ENCODE results near the gene OTC.

The OTC gene

DNA sequence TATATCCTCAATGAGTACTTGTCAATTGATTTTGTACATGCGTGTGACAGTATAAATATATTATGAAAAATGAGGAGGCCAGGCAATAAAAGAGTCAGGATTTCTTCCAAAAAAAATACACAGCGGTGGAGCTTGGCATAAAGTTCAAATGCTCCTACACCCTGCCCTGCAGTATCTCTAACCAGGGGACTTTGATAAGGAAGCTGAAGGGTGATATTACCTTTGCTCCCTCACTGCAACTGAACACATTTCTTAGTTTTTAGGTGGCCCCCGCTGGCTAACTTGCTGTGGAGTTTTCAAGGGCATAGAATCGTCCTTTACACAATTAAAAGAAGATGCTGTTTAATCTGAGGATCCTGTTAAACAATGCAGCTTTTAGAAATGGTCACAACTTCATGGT, at the start of gene OTC:
Gene OTC, plus strand, starts transcription at position 243 of the 400 bp plus-strand sequence. Its CDS starts 93 bp downstream, at position 336.
- Histone ChIP-seq H3K27me3 (ENCODE audit: control insufficient read depth, insufficient read depth, low read length) (no peaks in the 10 kb centered on the region), H3K36me3 (ENCODE audit: control insufficient read depth, insufficient read depth, low read length) (no peaks in the 10 kb centered on the region), H3K4me3 (ENCODE audit: low read length) (no peak within 1 kb of the TSS), H3K4me1 (ENCODE audit: control insufficient read depth, insufficient read depth, low read length) (no peaks in the 10 kb centered on the region), H3K27ac (ENCODE audit: low read length) (no peak within 1 kb of the TSS), H3K9me3 (ENCODE audit: control insufficient read depth, insufficient read depth, low read length) (no peaks in the 10 kb centered on the region)
- DNase-seq (ENCODE audit: low read depth, low spot score) = no peak
- WGBS (ENCODE audit: insufficient coverage, insufficient read length) = no CpG with 5 or more reads among the region's 4 CpGs

DNA sequence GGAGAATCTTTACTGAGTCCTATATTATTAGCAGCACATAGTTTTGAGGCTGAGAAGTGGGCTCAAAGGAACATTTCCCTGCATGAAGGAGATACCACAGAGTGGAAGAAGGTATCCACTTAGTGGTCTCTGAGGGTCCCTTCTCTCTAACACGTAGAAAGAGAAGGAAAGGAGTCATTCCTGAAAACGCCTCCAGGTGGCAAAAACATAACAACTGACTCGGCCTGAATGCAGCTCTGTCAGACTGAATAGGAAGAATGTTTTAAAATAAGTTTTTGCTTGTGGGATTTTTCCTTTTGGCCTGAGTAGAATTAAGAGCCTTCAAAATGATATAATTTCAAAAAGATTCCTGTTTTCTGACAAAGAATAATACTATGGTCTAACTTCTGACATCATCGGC, 48.4 kb upstream of the OTC start:
- WGBS (ENCODE audit: insufficient coverage, insufficient read length) = no CpG with 5 or more reads among the region's 4 CpGs

DNA sequence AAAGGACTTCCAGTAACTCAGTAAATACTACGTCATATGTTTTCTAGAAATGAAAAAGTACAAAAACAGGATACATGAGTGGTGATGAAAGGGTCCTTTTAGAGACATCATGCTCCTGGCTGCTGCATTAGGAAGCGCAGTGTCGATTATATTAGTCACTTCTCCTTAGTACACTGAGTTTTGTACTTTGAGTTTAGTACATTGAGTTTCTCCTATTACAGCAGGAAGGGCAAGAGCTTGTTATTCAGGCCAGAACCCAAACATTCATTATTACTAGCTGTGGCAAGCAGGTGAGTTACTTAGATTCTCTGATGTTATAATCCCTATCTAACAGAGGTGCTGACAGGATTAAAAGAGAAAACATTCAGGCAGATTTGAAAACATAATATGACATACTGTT, 46.4 kb upstream of the OTC start:
- H3K36me3 ChIP-seq (ENCODE audit: control insufficient read depth, insufficient read depth, low read length) = no peaks in the 10 kb centered on the region
- no peaks in the 10 kb centered on the region for H3K9me3 ChIP-seq (ENCODE audit: control insufficient read depth, insufficient read depth, low read length)
- H3K4me3 ChIP-seq (ENCODE audit: low read length) = no peak overlapping the region
- H3K27ac ChIP-seq (ENCODE audit: low read length) = no peak overlapping the region
- H3K4me1 ChIP-seq (ENCODE audit: control insufficient read depth, insufficient read depth, low read length) = no peaks in the 10 kb centered on the region
- DNase-seq (ENCODE audit: low read depth, low spot score) = no peak
- no peaks in the 10 kb centered on the region for H3K27me3 ChIP-seq (ENCODE audit: control insufficient read depth, insufficient read depth, low read length)
- no CpG with 5 or more reads among the region's 3 CpGs for WGBS (ENCODE audit: insufficient coverage, insufficient read length)

More for the DNA sequence above, 48.4 kb upstream of the OTC start:
- Histone ChIP-seq H3K4me3 (ENCODE audit: low read length) (no peak overlapping the region), H3K27me3 (ENCODE audit: control insufficient read depth, insufficient read depth, low read length) (no peaks in the 10 kb centered on the region), H3K4me1 (ENCODE audit: control insufficient read depth, insufficient read depth, low read length) (no peaks in the 10 kb centered on the region), H3K36me3 (ENCODE audit: control insufficient read depth, insufficient read depth, low read length) (no peaks in the 10 kb centered on the region), H3K9me3 (ENCODE audit: control insufficient read depth, insufficient read depth, low read length) (no peaks in the 10 kb centered on the region), H3K27ac (ENCODE audit: low read length) (no peak overlapping the region)
- DNase-seq (ENCODE audit: low read depth, low spot score) = no peak

DNA sequence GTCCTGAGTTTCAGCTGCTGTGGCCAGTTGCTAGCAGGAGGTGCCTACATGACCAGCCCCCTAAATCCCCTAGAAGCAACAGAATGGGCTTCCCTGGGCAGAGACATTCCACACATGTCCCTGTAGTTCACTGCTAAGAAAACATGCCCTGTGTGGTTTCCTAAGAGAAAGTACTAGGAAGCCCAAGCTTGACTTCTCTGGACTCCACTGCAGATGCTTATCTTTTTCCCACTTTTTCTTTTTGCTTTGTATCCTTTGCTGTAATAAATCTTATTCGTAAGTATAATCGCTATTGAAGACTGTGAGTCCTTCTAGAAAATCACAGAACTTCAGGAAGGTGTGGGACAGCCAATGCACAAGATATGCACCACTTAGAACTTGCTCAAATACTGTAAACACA, 40.7 kb upstream of the OTC start:
- no peak overlapping the region for H3K27ac ChIP-seq (ENCODE audit: low read length)
- H3K36me3 ChIP-seq (ENCODE audit: control insufficient read depth, insufficient read depth, low read length) = no peaks in the 10 kb centered on the region
- H3K4me1 ChIP-seq (ENCODE audit: control insufficient read depth, insufficient read depth, low read length) = no peaks in the 10 kb centered on the region
- no peak overlapping the region for H3K4me3 ChIP-seq (ENCODE audit: low read length)
- WGBS (ENCODE audit: insufficient coverage, insufficient read length) = no CpG with 5 or more reads among the region's 2 CpGs
- no peak for DNase-seq (ENCODE audit: low read depth, low spot score)
- no peaks in the 10 kb centered on the region for H3K9me3 ChIP-seq (ENCODE audit: control insufficient read depth, insufficient read depth, low read length)
- H3K27me3 ChIP-seq (ENCODE audit: control insufficient read depth, insufficient read depth, low read length) = no peaks in the 10 kb centered on the region

DNA sequence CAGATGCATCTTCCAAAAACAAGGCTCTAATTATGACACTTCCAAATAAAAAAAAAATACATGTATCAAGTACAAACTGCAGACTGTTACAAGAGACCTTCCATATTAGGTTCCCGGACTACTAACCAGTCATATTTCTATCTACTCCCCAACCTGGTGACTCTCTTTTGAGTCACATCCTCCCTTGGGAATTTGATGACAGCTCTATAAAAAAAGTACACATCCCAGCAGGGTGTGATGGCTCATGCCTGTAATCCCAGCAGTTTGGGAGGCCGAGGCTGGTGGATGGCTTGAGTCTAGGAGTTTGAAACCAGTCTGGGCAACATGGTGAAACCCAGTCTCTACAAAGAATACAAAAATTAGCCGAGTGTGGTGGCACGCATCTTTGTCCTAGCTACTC, 40.0 kb upstream of the OTC start:
- no peak for DNase-seq (ENCODE audit: low read depth, low spot score)
- Histone ChIP-seq H3K4me1 (ENCODE audit: control insufficient read depth, insufficient read depth, low read length) (no peaks in the 10 kb centered on the region), H3K36me3 (ENCODE audit: control insufficient read depth, insufficient read depth, low read length) (no peaks in the 10 kb centered on the region), H3K9me3 (ENCODE audit: control insufficient read depth, insufficient read depth, low read length) (no peaks in the 10 kb centered on the region), H3K27ac (ENCODE audit: low read length) (no peak overlapping the region), H3K4me3 (ENCODE audit: low read length) (no peak overlapping the region), H3K27me3 (ENCODE audit: control insufficient read depth, insufficient read depth, low read length) (no peaks in the 10 kb centered on the region)
- no CpG with 5 or more reads among the region's 4 CpGs for WGBS (ENCODE audit: insufficient coverage, insufficient read length)

DNA sequence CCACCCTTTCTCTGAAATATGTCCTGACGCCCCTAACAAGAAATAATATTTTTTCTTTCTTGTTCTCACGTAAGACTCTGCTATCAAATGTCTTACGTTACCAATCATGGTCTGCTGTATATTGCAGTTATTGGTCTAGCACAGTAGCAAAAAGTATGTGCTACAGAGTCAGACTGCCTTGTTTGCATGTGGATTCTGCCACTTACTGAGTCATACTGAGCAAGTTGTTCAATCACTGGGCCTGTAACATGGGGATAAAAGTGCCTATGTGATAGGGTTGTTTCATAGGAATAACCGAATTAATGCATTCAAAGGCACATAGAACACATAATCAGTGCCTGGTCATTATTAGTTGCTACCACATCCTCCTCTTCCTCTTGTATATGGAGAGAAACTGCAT, 39.2 kb upstream of the OTC start:
- Histone ChIP-seq H3K36me3 (ENCODE audit: control insufficient read depth, insufficient read depth, low read length) (no peaks in the 10 kb centered on the region), H3K9me3 (ENCODE audit: control insufficient read depth, insufficient read depth, low read length) (no peaks in the 10 kb centered on the region), H3K4me1 (ENCODE audit: control insufficient read depth, insufficient read depth, low read length) (no peaks in the 10 kb centered on the region), H3K27me3 (ENCODE audit: control insufficient read depth, insufficient read depth, low read length) (no peaks in the 10 kb centered on the region), H3K4me3 (ENCODE audit: low read length) (no peak overlapping the region), H3K27ac (ENCODE audit: low read length) (no peak overlapping the region)
- WGBS (ENCODE audit: insufficient coverage, insufficient read length) = no CpG with 5 or more reads among the region's 4 CpGs
- DNase-seq (ENCODE audit: low read depth, low spot score) = no peak

DNA sequence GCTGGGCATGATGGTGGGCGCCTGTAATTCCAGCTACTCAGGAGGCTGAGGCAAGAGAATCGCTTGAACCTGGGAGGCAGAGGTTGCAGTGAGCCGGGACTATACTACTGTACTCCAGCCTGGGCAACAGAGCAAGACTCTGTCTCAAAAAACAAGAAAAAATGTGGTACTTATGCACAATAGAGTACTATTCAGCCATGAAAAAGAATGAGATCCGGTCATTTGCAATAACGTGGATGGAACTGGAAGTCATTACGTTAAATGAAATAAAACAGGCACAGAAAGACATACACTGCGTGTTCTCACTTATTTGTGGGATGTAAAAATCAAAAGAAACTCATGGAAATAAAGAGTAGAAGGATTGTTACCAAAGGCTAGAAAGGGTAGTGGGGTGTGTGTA, 37.2 kb upstream of the OTC start:
- no peaks in the 10 kb centered on the region for H3K4me1 ChIP-seq (ENCODE audit: control insufficient read depth, insufficient read depth, low read length)
- DNase-seq (ENCODE audit: low read depth, low spot score) = no peak
- no peaks in the 10 kb centered on the region for H3K9me3 ChIP-seq (ENCODE audit: control insufficient read depth, insufficient read depth, low read length)
- no CpG with 5 or more reads among the region's 7 CpGs for WGBS (ENCODE audit: insufficient coverage, insufficient read length)
- H3K4me3 ChIP-seq (ENCODE audit: low read length) = no peak overlapping the region
- no peaks in the 10 kb centered on the region for H3K27me3 ChIP-seq (ENCODE audit: control insufficient read depth, insufficient read depth, low read length)
- H3K27ac ChIP-seq (ENCODE audit: low read length) = no peak overlapping the region
- no peaks in the 10 kb centered on the region for H3K36me3 ChIP-seq (ENCODE audit: control insufficient read depth, insufficient read depth, low read length)

DNA sequence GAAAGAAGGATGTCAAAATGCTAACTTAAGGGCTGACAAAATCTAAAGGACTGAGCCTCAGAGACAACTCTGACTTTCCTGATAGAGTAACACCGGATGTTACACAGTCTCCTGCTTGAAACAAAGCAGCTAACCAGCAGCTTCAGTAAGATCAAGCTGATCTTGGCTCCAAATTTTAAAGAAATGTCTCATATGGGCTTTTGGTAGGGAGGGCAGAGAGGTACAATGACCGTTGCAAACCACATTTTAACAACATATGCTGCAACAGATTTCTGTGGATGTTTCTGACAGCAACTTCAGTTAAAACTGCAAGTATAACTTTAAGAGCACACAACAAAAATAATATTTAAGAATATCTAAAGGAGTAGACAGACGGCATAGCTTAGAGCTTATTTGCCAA, 34.2 kb upstream of the OTC start:
- H3K4me1 ChIP-seq (ENCODE audit: control insufficient read depth, insufficient read depth, low read length) = no peaks in the 10 kb centered on the region
- H3K27me3 ChIP-seq (ENCODE audit: control insufficient read depth, insufficient read depth, low read length) = no peaks in the 10 kb centered on the region
- no peak overlapping the region for H3K27ac ChIP-seq (ENCODE audit: low read length)
- H3K4me3 ChIP-seq (ENCODE audit: low read length) = no peak overlapping the region
- no peaks in the 10 kb centered on the region for H3K9me3 ChIP-seq (ENCODE audit: control insufficient read depth, insufficient read depth, low read length)
- no peaks in the 10 kb centered on the region for H3K36me3 ChIP-seq (ENCODE audit: control insufficient read depth, insufficient read depth, low read length)
- no CpG with 5 or more reads among the region's 3 CpGs for WGBS (ENCODE audit: insufficient coverage, insufficient read length)
- no peak for DNase-seq (ENCODE audit: low read depth, low spot score)

DNA sequence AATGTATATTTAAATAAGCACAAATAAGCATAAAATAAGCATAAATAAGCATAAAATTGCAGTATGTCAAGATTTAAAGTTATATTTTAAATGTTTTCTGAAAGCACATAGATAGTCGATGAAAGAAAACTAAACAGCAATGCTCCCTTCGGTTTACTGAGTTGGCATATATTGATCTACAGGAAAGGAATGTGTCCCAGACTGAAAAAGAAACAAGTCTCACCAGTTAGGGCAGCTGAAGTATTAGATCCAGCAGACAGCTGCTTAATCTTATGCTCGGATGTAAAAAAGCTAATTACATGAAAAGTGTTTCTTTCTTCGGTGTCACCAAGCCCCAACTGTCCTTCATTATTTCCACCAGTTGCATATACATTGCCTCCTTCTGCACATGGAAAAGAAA, 33.8 kb upstream of the OTC start:
- Histone ChIP-seq H3K36me3 (ENCODE audit: control insufficient read depth, insufficient read depth, low read length) (no peaks in the 10 kb centered on the region), H3K27ac (ENCODE audit: low read length) (no peak overlapping the region), H3K4me3 (ENCODE audit: low read length) (no peak overlapping the region)

DNA sequence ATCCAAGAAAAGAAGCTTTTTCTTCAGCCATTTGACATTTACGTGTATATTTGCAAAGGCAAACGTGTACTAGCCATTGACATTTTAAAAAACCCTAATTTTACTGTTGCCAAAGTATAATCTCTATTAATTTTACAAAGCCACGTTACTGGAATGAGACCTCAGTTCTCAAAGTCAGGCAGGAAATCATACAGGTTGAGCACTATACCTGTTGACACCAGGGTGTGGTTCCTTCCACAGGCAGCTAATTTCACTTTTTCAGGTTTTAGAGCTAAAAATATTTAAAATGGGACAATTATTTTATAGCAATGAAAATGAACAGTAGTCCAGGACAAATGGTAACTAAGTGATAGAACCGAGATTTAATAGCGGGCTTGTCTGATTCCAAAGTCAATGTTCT, 31.6 kb upstream of the OTC start:
- Histone ChIP-seq H3K27ac (ENCODE audit: low read length) (no peak overlapping the region), H3K27me3 (ENCODE audit: control insufficient read depth, insufficient read depth, low read length) (no peaks in the 10 kb centered on the region)
- no CpG with 5 or more reads among the region's 5 CpGs for WGBS (ENCODE audit: insufficient coverage, insufficient read length)

More for the DNA sequence above, 33.8 kb upstream of the OTC start:
- Histone ChIP-seq H3K27me3 (ENCODE audit: control insufficient read depth, insufficient read depth, low read length) (no peaks in the 10 kb centered on the region), H3K9me3 (ENCODE audit: control insufficient read depth, insufficient read depth, low read length) (no peaks in the 10 kb centered on the region), H3K4me1 (ENCODE audit: control insufficient read depth, insufficient read depth, low read length) (no peaks in the 10 kb centered on the region)
- no peak for DNase-seq (ENCODE audit: low read depth, low spot score)
- WGBS (ENCODE audit: insufficient coverage, insufficient read length) = no CpG with 5 or more reads among the region's 4 CpGs

DNA sequence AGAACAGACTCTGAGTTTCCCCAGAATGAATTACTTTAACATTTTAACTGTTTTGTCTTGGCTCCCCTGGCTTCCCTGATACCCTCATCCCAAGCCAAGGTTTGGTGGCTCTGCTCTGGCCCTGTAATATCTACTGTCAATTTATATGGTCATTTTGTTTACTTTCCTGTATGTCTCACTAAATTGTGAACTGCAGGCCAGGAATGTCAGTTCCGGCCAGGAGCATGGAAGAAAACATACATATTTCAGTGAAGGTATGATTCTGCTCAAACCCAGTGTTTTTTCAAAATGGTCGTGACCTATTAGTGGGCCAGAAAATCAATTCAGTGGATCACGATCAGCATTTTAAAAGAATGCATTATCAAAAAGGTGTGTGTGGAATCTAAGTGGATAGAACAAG, 26.3 kb upstream of the OTC start:
- no peak overlapping the region; the same call in 1 of the 2 replicates for H3K4me3 ChIP-seq (ENCODE audit: low read length)
- no CpG with 5 or more reads among the region's 3 CpGs for WGBS (ENCODE audit: insufficient coverage, insufficient read length)
- no peaks in the 10 kb centered on the region for H3K36me3 ChIP-seq (ENCODE audit: control insufficient read depth, insufficient read depth, low read length)
- H3K9me3 ChIP-seq (ENCODE audit: control insufficient read depth, insufficient read depth, low read length) = no peaks in the 10 kb centered on the region
- no peaks in the 10 kb centered on the region for H3K4me1 ChIP-seq (ENCODE audit: control insufficient read depth, insufficient read depth, low read length)
- no peaks in the 10 kb centered on the region for H3K27me3 ChIP-seq (ENCODE audit: control insufficient read depth, insufficient read depth, low read length)
- H3K27ac ChIP-seq (ENCODE audit: low read length) = no peak overlapping the region
- DNase-seq (ENCODE audit: low read depth, low spot score) = no peak

More for the DNA sequence above, 31.6 kb upstream of the OTC start:
- Histone ChIP-seq H3K36me3 (ENCODE audit: control insufficient read depth, insufficient read depth, low read length) (no peaks in the 10 kb centered on the region), H3K4me1 (ENCODE audit: control insufficient read depth, insufficient read depth, low read length) (no peaks in the 10 kb centered on the region), H3K4me3 (ENCODE audit: low read length) (no peak overlapping the region), H3K9me3 (ENCODE audit: control insufficient read depth, insufficient read depth, low read length) (no peaks in the 10 kb centered on the region)
- DNase-seq (ENCODE audit: low read depth, low spot score) = no peak

Data from iPS DF 6.9 (cell line).